Measurements from ENCODE around the gene SERPINA4.

SERPINA4 gene

GRCh38 chr14:94548131-94548998, 12.9 kb upstream of the SERPINA4 start:
- no peak overlapping the region for H3K4me3 ChIP-seq (ENCODE audit: low read depth, low read length)
- TF ChIP-seq CTCF (IDR thresholded peaks at IDR 0.05; ENCODE audit: borderline replicate concordance, insufficient read depth, low read depth, low read length): no peak

- no peak overlapping the region for H3K4me3 ChIP-seq (ENCODE audit: low read depth, low read length)
- peak; percentile 83 for TF ChIP-seq CTCF (IDR thresholded peaks at IDR 0.05; ENCODE audit: borderline replicate concordance, insufficient read depth, low read depth, low read length)
Observed at GRCh38 chr14:94548999-94549985, 11.9 kb upstream of the SERPINA4 start.

- TF ChIP-seq CTCF (IDR thresholded peaks at IDR 0.05; ENCODE audit: borderline replicate concordance, insufficient read depth, low read depth, low read length): no peak
- no peak overlapping the region for H3K4me3 ChIP-seq (ENCODE audit: low read depth, low read length)
Observed at GRCh38 chr14:94550041-94550440, 11.2 kb upstream of the SERPINA4 start.

- TF ChIP-seq CTCF (IDR thresholded peaks at IDR 0.05; ENCODE audit: borderline replicate concordance, insufficient read depth, low read depth, low read length): no peak
- H3K4me3 ChIP-seq (ENCODE audit: low read depth, low read length): no peak overlapping the region
Observed at GRCh38 chr14:94555991-94556390, 5.3 kb upstream of the SERPINA4 start.

- no peak overlapping the region for H3K4me3 ChIP-seq (ENCODE audit: low read depth, low read length)
- TF ChIP-seq CTCF (IDR thresholded peaks at IDR 0.05; ENCODE audit: borderline replicate concordance, insufficient read depth, low read depth, low read length): no peak
Observed at GRCh38 chr14:94557327-94557726, 3.9 kb upstream of the SERPINA4 start.

- H3K4me3 ChIP-seq (ENCODE audit: low read depth, low read length): no peak overlapping the region
- TF ChIP-seq CTCF (IDR thresholded peaks at IDR 0.05; ENCODE audit: borderline replicate concordance, insufficient read depth, low read depth, low read length): no peak
Observed at GRCh38 chr14:94558842-94559241, 2.4 kb upstream of the SERPINA4 start.

All from GM12875 (cell line).